GM10266 (cell line): ENCODE measurements around the gene CDK6.

Experiments used
- DNase-seq: peaks from one replicate; pipeline ENCODE4 v3.0.0; 2012; ENCODE audit errors: extremely low spot score
- TF ChIP-seq, protein P1 (sequence below): IDR thresholded peaks from 2 replicates; pipeline ENCODE4 v1.5.1; 2012; ENCODE audit warnings: mild to moderate bottlenecking, low read depth; ENCODE audit not compliant: control insufficient read depth, insufficient read depth; ENCODE audit errors: missing control alignments

Gene CDK6

DNA sequence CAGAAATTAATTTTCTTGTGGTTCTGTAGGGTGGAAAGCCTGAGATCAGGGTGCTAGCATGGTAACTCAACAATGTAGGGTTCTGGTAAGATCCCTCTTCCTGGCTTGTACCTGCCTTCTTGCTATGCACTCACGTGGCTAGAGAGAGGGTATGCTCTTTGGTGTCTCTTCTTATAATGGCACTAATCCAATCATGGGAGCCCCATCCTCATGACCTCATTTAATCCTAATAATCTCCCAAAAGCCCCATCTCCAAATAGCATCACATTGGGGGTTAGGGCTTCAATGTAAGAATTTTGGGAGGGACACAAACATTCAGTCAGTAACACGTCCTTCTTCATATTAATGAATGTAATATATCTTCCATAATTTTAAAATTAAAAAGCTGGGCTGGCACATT, 206.6 kb downstream of the CDK6 start:
- TF ChIP-seq, protein P1, sequence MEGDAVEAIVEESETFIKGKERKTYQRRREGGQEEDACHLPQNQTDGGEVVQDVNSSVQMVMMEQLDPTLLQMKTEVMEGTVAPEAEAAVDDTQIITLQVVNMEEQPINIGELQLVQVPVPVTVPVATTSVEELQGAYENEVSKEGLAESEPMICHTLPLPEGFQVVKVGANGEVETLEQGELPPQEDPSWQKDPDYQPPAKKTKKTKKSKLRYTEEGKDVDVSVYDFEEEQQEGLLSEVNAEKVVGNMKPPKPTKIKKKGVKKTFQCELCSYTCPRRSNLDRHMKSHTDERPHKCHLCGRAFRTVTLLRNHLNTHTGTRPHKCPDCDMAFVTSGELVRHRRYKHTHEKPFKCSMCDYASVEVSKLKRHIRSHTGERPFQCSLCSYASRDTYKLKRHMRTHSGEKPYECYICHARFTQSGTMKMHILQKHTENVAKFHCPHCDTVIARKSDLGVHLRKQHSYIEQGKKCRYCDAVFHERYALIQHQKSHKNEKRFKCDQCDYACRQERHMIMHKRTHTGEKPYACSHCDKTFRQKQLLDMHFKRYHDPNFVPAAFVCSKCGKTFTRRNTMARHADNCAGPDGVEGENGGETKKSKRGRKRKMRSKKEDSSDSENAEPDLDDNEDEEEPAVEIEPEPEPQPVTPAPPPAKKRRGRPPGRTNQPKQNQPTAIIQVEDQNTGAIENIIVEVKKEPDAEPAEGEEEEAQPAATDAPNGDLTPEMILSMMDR, result no peak
- no peak for DNase-seq

DNA sequence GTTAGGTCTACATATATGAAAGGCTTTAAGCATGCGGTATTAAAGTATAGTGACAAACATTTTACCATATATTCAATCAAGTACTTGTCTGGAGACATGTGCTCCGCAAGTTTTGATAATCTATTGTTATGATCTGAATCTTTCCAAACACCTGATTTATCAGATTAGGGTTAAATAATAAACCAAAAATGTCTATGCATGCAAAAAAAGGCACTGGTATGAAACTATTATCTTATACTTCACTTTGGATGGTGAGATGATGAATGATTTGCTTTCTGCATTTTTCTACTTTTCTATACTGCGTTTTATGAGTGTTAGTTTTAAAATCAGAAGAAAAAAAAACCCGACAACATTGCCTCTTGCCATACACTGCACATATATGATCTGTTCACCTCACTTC, 208.4 kb downstream of the CDK6 start:
- TF ChIP-seq, protein P1, result no peak
- DNase-seq, result no peak

DNA sequence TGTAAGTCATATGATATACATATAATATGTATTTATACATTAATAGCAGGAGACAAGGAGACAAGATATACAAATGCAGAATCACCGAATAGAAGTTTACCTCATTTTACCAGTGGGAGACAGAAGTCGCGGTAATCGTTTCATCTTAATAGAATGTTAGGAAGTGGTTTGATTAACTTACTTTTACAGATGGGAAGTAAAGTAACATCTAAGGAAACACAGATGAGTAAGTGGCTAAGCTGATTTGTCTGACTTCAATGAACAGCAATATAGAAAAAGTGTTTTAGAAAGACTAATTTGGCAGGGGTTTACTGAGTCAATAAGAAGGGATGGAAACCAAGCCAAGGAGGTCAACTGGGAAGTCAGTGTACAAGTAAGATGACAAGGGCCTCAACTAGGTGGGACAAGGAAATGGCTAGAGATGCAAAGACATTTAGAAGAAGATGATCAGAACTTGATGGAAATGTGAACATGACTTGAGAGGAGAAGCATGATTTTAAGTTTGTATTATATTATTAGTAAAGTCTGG, 210.0 kb downstream of the CDK6 start:
- no peak for DNase-seq
- TF ChIP-seq, protein P1, result no peak

DNA sequence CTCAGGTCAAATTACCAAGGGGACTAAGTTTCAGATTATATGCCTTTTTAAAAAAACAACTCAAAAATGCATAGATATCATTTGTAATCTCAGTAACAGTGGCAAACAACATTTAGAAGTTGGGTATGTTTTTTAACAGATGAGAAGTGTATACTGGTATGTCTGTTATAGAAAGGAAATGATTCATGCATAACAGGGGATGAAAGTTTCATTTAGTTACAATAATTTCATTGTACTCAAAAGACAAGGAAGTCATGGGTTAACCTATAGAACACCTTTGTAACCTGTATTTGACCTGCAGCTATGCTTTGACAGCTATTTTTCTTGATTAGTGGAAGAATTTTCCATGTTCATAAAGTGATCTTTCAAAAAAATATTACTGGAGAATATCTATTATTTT, 210.8 kb downstream of the CDK6 start:
- DNase-seq, result no peak
- TF ChIP-seq, protein P1, result no peak

DNA sequence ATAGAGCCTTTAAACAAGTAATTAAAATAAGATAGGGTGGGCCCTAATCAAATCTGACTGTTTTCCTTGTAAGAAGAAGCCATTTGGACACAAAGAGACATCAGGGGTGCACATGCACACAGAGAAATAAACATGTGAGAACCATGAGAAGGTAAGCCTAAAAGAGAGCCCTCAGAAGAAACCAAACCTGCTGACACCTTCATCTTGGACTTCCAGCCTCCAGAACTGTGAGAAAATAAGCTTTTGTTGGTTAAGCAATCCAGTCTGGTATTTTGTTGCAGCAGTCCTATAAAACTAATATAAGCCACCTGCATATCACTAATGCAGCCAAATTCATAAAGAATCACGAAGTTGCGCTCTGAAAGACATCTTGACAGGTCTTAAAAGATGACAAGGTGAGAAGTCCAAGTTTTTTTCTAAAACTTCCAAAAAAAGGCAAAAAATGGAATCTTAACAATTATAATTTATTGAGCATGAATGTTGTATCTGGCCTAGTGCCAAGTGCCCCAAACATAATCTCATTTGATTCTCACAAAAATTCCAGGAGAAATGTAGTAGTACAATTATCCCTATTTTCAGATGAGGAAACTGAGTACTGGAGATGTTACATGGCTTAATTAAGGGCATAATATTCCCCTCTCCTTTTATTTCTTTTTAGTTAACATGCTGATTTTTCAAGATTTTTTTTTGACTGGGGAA, 211.9 kb downstream of the CDK6 start:
- TF ChIP-seq, protein P1, result no peak
- DNase-seq, result no peak

DNA sequence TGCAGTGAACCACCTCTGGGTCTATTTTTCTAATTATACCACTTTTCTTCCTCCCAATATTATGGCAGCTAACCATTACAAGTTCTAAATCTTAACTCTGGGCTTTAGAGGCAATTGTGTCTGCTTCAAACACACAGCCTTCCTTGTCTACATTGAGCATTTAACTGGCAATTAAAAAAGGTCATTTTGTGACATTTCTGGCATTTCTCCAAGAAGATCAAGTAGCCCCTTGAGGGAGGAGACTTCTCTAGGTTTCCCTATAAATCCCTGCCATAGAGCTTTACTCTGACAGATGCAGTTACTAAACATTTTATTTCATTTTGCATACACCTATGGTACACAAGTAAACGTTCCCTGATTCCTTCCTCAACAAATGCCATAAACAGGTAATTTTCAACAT, 212.8 kb downstream of the CDK6 start:
- TF ChIP-seq, protein P1, result no peak
- no peak for DNase-seq

DNA sequence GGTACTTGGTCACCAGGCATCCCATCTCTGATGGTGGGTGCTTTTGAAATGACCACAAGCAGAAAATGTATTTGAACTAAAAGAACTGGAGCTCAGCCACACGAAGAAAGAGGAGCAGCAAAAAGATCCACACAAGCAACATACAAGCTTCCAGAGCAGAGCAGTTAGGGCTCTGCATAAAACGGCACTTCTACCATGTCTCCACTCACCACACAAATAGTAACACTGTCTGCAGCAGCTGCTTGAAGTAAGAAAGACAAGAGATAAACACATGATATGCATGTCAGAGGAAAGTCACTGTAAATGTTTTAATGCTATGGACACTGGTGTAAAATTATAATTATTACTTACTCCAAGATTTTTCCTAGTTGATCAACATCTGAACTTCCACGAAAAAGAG, 213.7 kb downstream of the CDK6 start:
- no peak for DNase-seq
- TF ChIP-seq, protein P1, result no peak
